ENCODE measurements around the gene C4orf36. TPM values are rescaled to one million over a fixed set of nuclear protein-coding genes. Genes with fewer than 3 reads are reported as not detected.

The C4orf36 gene
- total and polyA plus RNA-seq, 4 experiments from 2014 or later, result 0.70 TPM; not detected in 3

DNA sequence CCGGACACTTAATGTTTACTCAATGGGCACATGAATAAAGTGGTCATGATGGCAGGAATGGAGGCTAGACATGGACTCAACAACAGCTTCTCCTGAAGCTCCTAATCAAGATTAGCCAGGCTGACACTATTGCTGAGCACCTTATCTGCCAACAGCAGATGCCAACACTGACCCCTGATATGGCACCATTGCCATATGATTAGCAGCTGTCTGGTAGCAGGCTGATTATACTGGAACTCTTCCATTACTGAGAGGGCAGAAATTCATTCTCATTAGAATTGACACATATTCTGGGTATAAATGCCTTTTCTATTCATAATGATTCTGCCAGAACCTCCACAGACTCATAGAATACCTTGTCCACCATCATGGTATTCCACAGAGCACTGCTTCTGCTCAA, 24.2 kb upstream of the C4orf36 start:
- Histone ChIP-seq H3K9me3 (ENCODE audit: control insufficient read depth in 1 of 2, low read length in 2 of 2) (no peaks in the 10 kb centered on the region), H3K27ac (ENCODE audit: low read depth, low read length) (no peak overlapping the region), H3K4me3 (ENCODE audit: low read length in 2 of 2) (no peak overlapping the region), H3K4me1 (ENCODE audit: insufficient read depth, low read length) (no peaks in the 10 kb centered on the region), H3K36me3 (ENCODE audit: insufficient read depth, low read length) (no peaks in the 10 kb centered on the region), H3K27me3 (ENCODE audit: insufficient read depth, low read length) (no peaks in the 10 kb centered on the region)
- Mint-ChIP-seq H3K27me3 (no peaks in the 10 kb centered on the region), H3K27ac (no peak overlapping the region), H3K9me3 (no peaks in the 10 kb centered on the region), H3K4me3 (no peak overlapping the region), H3K4me1 (peaks cover 0 to 4% (median 1%) of the 10 kb centered on the region in 4 donors), H3K36me3 (peaks cover 0 to 12% of the 10 kb centered on the region in 2 donors)
- intact Hi-C loops (cut with micrococcal nuclease), result no loop called here
- no peak for DNase-seq
- CTCF ChIA-PET (ENCODE audit: partially characterized antibody), result interaction anchor here (1.3 to 3.0 kb wide), 2 partner anchors 18 to 177 kb away, joined by 5 to 9 read pairs; partner anchors contain the start of gene AFF1
- POLR2A ChIA-PET (ENCODE audit: partially characterized antibody), result no interaction called here

DNA sequence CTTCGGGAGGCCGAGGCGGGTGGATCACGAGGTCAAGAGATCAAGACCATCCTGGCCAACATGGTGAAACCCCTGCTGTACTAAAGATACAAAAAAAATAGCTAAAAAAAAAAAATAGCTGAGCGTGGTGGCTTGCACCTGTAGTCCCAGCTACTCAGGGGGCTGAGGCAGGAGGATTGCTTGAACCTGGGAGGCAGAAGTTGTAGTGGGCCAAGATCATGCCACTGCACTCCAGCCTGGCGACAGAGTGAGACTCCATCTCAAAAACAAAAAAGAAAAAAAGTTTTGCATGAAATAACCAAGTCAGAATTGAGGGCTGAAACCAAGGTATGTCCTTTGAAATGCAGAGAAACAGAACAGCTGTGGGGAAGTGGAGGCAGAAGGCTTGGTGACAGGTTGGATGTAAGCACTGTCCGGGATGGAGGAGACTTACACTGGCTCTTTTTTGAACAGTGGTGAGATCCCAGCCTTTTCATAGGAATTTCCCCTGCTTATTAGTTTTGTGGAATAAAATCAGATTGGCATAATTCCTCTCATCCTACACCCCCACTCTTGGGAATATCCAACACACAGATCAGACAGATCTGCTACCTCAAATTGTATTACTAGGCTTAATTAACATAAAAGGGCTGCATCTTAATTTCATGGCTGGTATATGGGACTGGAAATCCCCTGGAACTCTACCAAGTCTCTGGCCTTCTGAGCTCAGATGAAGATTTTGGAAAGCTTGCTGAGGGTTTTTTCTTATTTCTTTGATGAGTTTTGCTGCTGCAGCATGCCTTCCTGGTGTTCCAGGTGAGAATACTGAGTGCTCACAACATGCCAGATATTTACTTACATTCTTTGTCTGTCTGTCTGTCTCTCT, 18.8 kb upstream of the C4orf36 start:
- POLR2A ChIA-PET (ENCODE audit: partially characterized antibody), result no interaction called here
- H3K27me3 Mint-ChIP-seq, result peaks cover 0 to 2% of the 10 kb centered on the region in 2 donors

DNA sequence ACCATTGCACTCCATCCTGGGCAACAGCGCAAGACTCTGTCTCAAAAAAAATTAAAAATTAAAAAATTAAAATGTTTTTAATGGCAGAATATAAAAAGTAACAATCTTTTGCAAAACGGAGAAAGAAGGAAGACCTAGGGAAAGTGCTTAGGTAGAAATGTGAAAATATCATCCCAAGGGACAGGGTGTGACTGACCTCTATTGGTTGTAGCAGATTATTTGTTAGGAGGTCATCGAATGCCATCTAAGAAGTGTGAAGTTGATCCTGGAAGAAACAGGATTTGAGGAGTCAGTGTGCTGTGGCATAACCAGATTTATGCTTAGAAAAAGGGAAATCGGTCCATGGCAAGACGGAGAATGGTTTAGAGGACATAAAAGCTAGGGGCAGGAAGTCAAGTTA, 18.1 kb upstream of the C4orf36 start:
- Mint-ChIP-seq H3K9me3 (no peaks in the 10 kb centered on the region), H3K4me3 (no peak overlapping the region), H3K4me1 (peaks cover 12 to 18% (median 13%) of the 10 kb centered on the region in 4 donors), H3K27ac (peak overlapping the region in 1 of 7 donors; percentile 74), H3K36me3 (peaks cover 0 to 6% of the 10 kb centered on the region in 2 donors), H3K27me3 (peaks cover 0 to 2% of the 10 kb centered on the region in 2 donors)
- Histone ChIP-seq H3K27me3 (ENCODE audit: insufficient read depth, low read length) (no peaks in the 10 kb centered on the region), H3K4me1 (ENCODE audit: insufficient read depth, low read length) (peaks cover 5% of the 10 kb centered on the region), H3K27ac (ENCODE audit: low read depth, low read length) (no peak overlapping the region), H3K4me3 (ENCODE audit: low read length in 2 of 2) (no peak overlapping the region), H3K36me3 (ENCODE audit: insufficient read depth, low read length) (no peaks in the 10 kb centered on the region), H3K9me3 (ENCODE audit: control insufficient read depth in 1 of 2, low read length in 2 of 2) (no peaks in the 10 kb centered on the region)
- intact Hi-C loops (cut with micrococcal nuclease), result no loop called here
- no peak for DNase-seq
- POLR2A ChIA-PET (ENCODE audit: partially characterized antibody), result no interaction called here
- CTCF ChIA-PET (ENCODE audit: partially characterized antibody), result interaction anchor here (4.6 kb wide), 1 partner anchor 12 kb away, joined by 30 read pairs; no protein-coding TSS in a partner anchor

More for the DNA sequence above, 18.8 kb upstream of the C4orf36 start:
- Histone ChIP-seq H3K4me3 (ENCODE audit: low read length in 2 of 2) (no peak overlapping the region), H3K4me1 (ENCODE audit: insufficient read depth, low read length) (peaks cover 5% of the 10 kb centered on the region), H3K9me3 (ENCODE audit: control insufficient read depth in 1 of 2, low read length in 2 of 2) (no peaks in the 10 kb centered on the region), H3K27ac (ENCODE audit: low read depth, low read length) (no peak overlapping the region), H3K36me3 (ENCODE audit: insufficient read depth, low read length) (no peaks in the 10 kb centered on the region), H3K27me3 (ENCODE audit: insufficient read depth, low read length) (no peaks in the 10 kb centered on the region)
- intact Hi-C loops (cut with micrococcal nuclease), result no loop called here
- Mint-ChIP-seq H3K4me1 (peaks cover 12 to 18% (median 13%) of the 10 kb centered on the region in 4 donors), H3K4me3 (no peak overlapping the region), H3K36me3 (peaks cover 0 to 6% of the 10 kb centered on the region in 2 donors), H3K27ac (peak overlapping the region in 2 of 7 donors; percentile 22 to 74), H3K9me3 (no peaks in the 10 kb centered on the region)
- no peak for DNase-seq
- CTCF ChIA-PET (ENCODE audit: partially characterized antibody), result interaction anchor here (0.9 to 4.6 kb wide), 3 partner anchors 10 to 25 kb away, joined by 3 to 30 read pairs (median 3); no protein-coding TSS in a partner anchor

DNA sequence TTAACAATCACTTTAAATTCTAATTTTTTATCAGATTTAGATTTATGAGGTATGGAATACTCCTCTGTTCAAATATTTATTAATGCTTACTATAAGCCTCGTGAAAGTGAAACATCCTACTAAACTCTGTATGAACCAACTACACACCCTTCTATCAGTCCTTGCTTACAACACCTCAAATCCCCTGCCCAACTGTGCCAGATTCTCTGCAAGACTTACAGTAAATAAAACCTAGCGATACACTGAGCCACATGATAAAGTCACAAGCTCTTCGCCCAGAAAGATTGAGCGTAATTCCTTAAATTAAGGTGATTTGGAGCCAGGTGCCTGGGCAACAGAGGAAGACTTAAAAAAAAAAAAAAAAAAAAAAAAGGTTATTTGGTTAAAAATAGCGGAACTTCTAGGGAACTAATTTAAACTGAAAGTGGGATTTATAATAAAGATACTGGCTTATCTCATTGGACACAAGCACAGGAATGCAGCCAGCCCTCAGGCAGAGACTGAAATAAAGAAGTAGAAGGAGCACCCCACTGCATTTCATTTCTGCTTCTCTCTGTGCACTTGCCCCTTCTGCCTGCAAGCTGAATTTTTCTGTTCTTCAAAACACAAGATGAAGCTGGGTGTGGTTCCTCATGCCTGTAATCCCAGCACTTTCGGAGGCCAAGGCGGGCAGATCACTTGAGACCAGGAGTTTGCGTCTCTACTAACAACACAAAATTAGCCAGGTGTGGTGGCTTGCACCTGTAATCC, 17.5 kb upstream of the C4orf36 start:
- Mint-ChIP-seq H3K27ac (no peak overlapping the region), H3K4me1 (peaks cover 12 to 18% (median 13%) of the 10 kb centered on the region in 4 donors), H3K9me3 (no peaks in the 10 kb centered on the region), H3K27me3 (peaks cover 0 to 2% of the 10 kb centered on the region in 2 donors), H3K36me3 (peaks cover 0 to 1% of the 10 kb centered on the region in 2 donors), H3K4me3 (no peak overlapping the region)
- intact Hi-C loops (cut with micrococcal nuclease), result no loop called here
- no peak for DNase-seq
- Histone ChIP-seq H3K27me3 (ENCODE audit: insufficient read depth, low read length) (no peaks in the 10 kb centered on the region), H3K9me3 (ENCODE audit: control insufficient read depth in 1 of 2, low read length in 2 of 2) (no peaks in the 10 kb centered on the region), H3K4me1 (ENCODE audit: insufficient read depth, low read length) (peaks cover 5% of the 10 kb centered on the region), H3K4me3 (ENCODE audit: low read length in 2 of 2) (no peak overlapping the region), H3K36me3 (ENCODE audit: insufficient read depth, low read length) (no peaks in the 10 kb centered on the region), H3K27ac (ENCODE audit: low read depth, low read length) (no peak overlapping the region)
- ChIA-PET POLR2A (ENCODE audit: partially characterized antibody) (interaction anchor here (0.9 kb wide), 1 partner anchor 96 kb away, joined by 3 read pairs; no protein-coding TSS in a partner anchor), CTCF (ENCODE audit: partially characterized antibody) (interaction anchor here (1.0 to 4.6 kb wide), 3 partner anchors 10 to 13 kb away, joined by 4 to 30 read pairs (median 7); no protein-coding TSS in a partner anchor)

DNA sequence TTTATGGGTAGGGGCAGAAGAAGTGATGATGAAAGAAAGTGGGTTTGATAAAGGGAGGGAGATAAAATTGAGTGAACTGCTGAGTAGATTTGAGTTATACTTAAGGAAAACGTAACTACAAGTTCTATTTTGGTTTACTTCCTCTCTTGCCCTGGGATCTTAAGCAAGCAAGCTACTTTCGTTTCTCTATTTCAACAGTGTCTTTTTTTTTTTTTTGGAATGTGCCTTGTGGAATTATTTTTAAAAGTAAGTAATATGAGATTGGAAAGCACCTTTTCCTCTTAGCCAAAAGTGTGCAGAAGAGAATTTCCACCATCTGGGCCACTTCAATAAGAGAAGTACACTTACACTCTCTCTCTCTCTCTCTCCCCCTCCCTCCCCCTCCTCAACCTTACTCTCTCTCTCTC, 16.0 kb upstream of the C4orf36 start:
- H3K9me3 Mint-ChIP-seq, result no peaks in the 10 kb centered on the region
- intact Hi-C loops (cut with micrococcal nuclease), result no loop called here
- Histone ChIP-seq H3K4me1 (ENCODE audit: insufficient read depth, low read length) (peaks cover 5% of the 10 kb centered on the region), H3K9me3 (ENCODE audit: control insufficient read depth in 1 of 2, low read length in 2 of 2) (no peaks in the 10 kb centered on the region), H3K36me3 (ENCODE audit: insufficient read depth, low read length) (no peaks in the 10 kb centered on the region), H3K27me3 (ENCODE audit: insufficient read depth, low read length) (no peaks in the 10 kb centered on the region), H3K4me3 (ENCODE audit: low read length in 2 of 2) (no peak overlapping the region), H3K27ac (ENCODE audit: low read depth, low read length) (no peak overlapping the region)
- POLR2A ChIA-PET (ENCODE audit: partially characterized antibody), result no interaction called here
- CTCF ChIA-PET (ENCODE audit: partially characterized antibody), result no interaction called here
- DNase-seq, result no peak
- H3K4me1 Mint-ChIP-seq, result peaks cover 12 to 20% (median 13%) of the 10 kb centered on the region in 4 donors
- peak overlapping the region; percentile 28 to 89 (median 66) for H3K4me3 Mint-ChIP-seq
- H3K27ac Mint-ChIP-seq, result peak overlapping the region in 4 of 7 donors; percentile 43 to 85 (median 65)
- peaks cover 0 to 5% of the 10 kb centered on the region in 2 donors for H3K27me3 Mint-ChIP-seq
- no peaks in the 10 kb centered on the region for H3K36me3 Mint-ChIP-seq

DNA sequence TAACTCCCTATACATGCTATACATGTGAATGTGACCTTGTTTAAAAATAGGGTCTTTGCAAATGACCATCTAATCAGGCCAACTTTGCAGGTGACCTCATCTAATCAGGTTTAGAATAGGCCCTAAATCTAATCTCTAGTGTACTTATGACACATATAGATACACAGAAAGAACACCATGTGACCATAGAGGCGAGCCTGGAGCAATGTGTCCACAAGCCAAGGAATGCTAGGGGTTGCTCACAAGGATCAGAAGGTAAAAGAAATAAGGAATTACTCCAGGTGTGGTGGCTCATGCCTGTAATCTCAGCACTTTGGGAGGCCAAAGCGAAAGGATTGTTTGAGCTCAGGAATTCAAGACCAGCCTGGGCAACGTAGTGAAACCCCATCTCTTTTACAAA, 9.6 kb upstream of the C4orf36 start:
- DNase-seq, result no peak

More for the DNA sequence above, 9.6 kb upstream of the C4orf36 start:
- CTCF ChIA-PET (ENCODE audit: partially characterized antibody), result interaction anchor here (0.8 to 12.2 kb wide), 5 partner anchors 9 to 405 kb away, joined by 3 to 143 read pairs (median 3); partner anchors contain the start of gene C4orf36
- intact Hi-C loops (cut with micrococcal nuclease), result no loop called here
- POLR2A ChIA-PET (ENCODE audit: partially characterized antibody), result no interaction called here
- Mint-ChIP-seq H3K4me1 (peaks cover 0 to 2% (median 0%) of the 10 kb centered on the region in 4 donors), H3K27me3 (peaks cover 3 to 5% of the 10 kb centered on the region in 2 donors), H3K9me3 (no peaks in the 10 kb centered on the region), H3K36me3 (no peaks in the 10 kb centered on the region), H3K27ac (peak overlapping the region in 1 of 7 donors; percentile 35), H3K4me3 (no peak overlapping the region)
- no peak overlapping the region for H3K4me3 ChIP-seq (ENCODE audit: low read length in 2 of 2)
- H3K27me3 ChIP-seq (ENCODE audit: insufficient read depth, low read length), result no peaks in the 10 kb centered on the region
- no peaks in the 10 kb centered on the region for H3K36me3 ChIP-seq (ENCODE audit: insufficient read depth, low read length)
- no peak overlapping the region for H3K27ac ChIP-seq (ENCODE audit: low read depth, low read length)
- no peaks in the 10 kb centered on the region for H3K4me1 ChIP-seq (ENCODE audit: insufficient read depth, low read length)
- H3K9me3 ChIP-seq (ENCODE audit: control insufficient read depth in 1 of 2, low read length in 2 of 2), result no peaks in the 10 kb centered on the region

Data from CD4-positive, alpha-beta memory T cell (primary cell).